ENCODE results near the gene GRK5.

GRK5 gene

DNA sequence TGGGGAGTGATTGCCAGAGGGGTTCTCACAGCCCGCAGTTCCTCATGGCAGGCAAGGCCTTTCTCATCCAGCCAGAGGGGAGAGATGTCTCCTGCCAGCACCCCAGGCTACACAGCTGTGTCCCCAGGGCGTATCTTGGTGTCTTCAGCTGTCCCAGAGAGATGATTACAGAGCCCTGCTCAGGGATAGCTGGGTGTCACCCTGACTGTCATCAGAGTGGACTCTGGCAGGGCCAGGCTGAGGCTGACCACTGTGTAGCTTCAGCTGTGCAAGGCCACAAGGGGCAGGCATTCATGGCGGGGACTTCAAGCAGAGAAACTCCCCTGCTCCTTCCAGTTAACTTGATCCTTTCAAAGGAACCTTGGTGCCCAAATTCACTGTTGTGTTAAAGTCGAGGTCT lies 211.0 kb downstream of the GRK5 start:
- Histone ChIP-seq H3K79me2 (ENCODE audit: insufficient read depth, low read length) (no peaks in the 10 kb centered on the region), H3K4me1 (ENCODE audit: insufficient read depth, low read length) (no peaks in the 10 kb centered on the region), H3K9me3 (ENCODE audit: insufficient read depth, low read length, severe bottlenecking) (no peaks in the 10 kb centered on the region), H3K27me3 (ENCODE audit: insufficient read depth, low read length, poor library complexity) (no peaks in the 10 kb centered on the region), H3K4me2 (ENCODE audit: insufficient read depth, low read length) (no peak overlapping the region), H4K20me1 (ENCODE audit: insufficient read depth, low read length) (peaks cover 6% of the 10 kb centered on the region), H3K4me3 (ENCODE audit: low read depth in 1 of 2, low read length in 2 of 2) (no peak overlapping the region), H3K9ac (ENCODE audit: low read depth, low read length) (no peak overlapping the region), H3K27ac (ENCODE audit: low read length) (no peak overlapping the region), H2AFZ (ENCODE audit: low read depth, low read length) (no peak overlapping the region), H3K36me3 (ENCODE audit: insufficient read depth, low read length) (peaks cover 5% of the 10 kb centered on the region; the same call in 1 of the 2 replicates)
- no peak for DNase-seq
- TF ChIP-seq CTCF (IDR thresholded peaks at IDR 0.05; ENCODE audit: borderline replicate concordance, extremely low read depth, low read length, poor library complexity, severe bottlenecking) (no peak), EZH2 (IDR thresholded peaks at IDR 0.05; ENCODE audit: borderline replicate concordance, low read depth, low read length, severe bottlenecking) (no peak)
- no peak for ATAC-seq (ENCODE audit: insufficient read depth, low read depth)

GRCh38 chr10:119419931-119420330 lies 212.6 kb downstream of the GRK5 start:
- Histone ChIP-seq H3K79me2 (ENCODE audit: insufficient read depth, low read length) (no peaks in the 10 kb centered on the region), H3K9me3 (ENCODE audit: insufficient read depth, low read length, severe bottlenecking) (no peaks in the 10 kb centered on the region), H3K4me1 (ENCODE audit: insufficient read depth, low read length) (no peaks in the 10 kb centered on the region), H3K36me3 (ENCODE audit: insufficient read depth, low read length) (peaks cover 15% of the 10 kb centered on the region), H3K27me3 (ENCODE audit: insufficient read depth, low read length, poor library complexity) (no peaks in the 10 kb centered on the region), H2AFZ (ENCODE audit: low read depth, low read length) (no peak overlapping the region), H4K20me1 (ENCODE audit: insufficient read depth, low read length) (peaks cover 6% of the 10 kb centered on the region), H3K27ac (ENCODE audit: low read length) (no peak overlapping the region), H3K9ac (ENCODE audit: low read depth, low read length) (no peak overlapping the region), H3K4me3 (ENCODE audit: low read depth in 1 of 2, low read length in 2 of 2) (no peak overlapping the region), H3K4me2 (ENCODE audit: insufficient read depth, low read length) (no peak overlapping the region)
- no peak for DNase-seq
- no peak for ATAC-seq (ENCODE audit: insufficient read depth, low read depth)
- TF ChIP-seq EZH2 (IDR thresholded peaks at IDR 0.05; ENCODE audit: borderline replicate concordance, low read depth, low read length, severe bottlenecking): no peak

DNA sequence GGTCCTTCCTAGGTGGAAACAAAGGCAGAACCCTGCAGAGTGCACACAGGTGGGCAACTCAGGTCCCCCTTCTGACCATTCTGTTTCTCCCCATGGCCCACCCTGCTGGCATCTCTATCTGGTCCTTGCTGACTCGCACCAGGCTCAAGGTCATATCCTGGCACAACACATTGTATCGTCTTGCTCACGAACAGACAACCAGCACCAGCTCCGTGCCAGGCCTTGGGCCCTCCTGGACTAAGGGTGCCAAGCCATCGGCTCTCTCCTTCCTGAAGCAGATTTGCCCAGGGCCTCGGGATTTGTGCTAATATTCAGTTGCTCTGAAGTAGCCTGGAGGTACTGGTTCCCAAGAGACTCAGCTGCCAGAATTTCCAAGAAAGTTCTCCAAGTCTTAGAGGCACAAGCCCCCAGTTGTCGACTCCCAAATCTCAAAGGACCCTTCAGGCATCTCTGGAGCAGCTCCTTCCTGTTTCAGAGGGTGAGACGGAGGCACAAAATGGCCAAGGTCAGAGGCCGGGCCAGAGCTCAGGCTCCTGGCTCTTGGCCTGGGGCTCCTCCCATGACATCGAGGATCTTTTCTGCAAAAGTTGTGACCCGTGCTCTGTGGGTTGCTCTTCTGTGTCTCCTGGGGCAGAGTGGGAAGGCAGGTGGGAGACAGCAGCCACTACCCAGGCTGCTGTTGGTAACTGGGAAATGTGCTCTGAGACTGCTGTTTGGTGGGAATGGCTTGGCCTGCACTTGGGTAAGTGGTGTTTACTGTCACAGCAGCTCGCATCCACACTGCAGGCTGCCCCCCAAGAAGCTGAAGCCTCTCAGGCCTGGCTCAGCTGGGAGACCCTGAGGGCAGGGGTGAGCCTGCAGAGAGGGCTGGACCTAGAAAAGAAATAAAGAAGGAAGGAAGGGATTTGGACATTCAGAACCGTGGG lies 213.8 kb downstream of the GRK5 start:
- Histone ChIP-seq H4K20me1 (ENCODE audit: insufficient read depth, low read length) (peaks cover 6% of the 10 kb centered on the region), H3K27me3 (ENCODE audit: insufficient read depth, low read length, poor library complexity) (no peaks in the 10 kb centered on the region), H3K4me2 (ENCODE audit: insufficient read depth, low read length) (no peak overlapping the region), H3K27ac (ENCODE audit: low read length) (no peak overlapping the region), H3K4me3 (ENCODE audit: low read depth in 1 of 2, low read length in 2 of 2) (no peak overlapping the region), H3K36me3 (ENCODE audit: insufficient read depth, low read length) (peaks cover 24% of the 10 kb centered on the region), H3K9ac (ENCODE audit: low read depth, low read length) (no peak overlapping the region), H3K4me1 (ENCODE audit: insufficient read depth, low read length) (no peaks in the 10 kb centered on the region), H2AFZ (ENCODE audit: low read depth, low read length) (no peak overlapping the region), H3K79me2 (ENCODE audit: insufficient read depth, low read length) (no peaks in the 10 kb centered on the region), H3K9me3 (ENCODE audit: insufficient read depth, low read length, severe bottlenecking) (no peaks in the 10 kb centered on the region)
- DNase-seq (no peak), ATAC-seq (ENCODE audit: insufficient read depth, low read depth) (no peak)
- TF ChIP-seq EZH2 (IDR thresholded peaks at IDR 0.05; ENCODE audit: borderline replicate concordance, low read depth, low read length, severe bottlenecking) (no peak), CTCF (IDR thresholded peaks at IDR 0.05; ENCODE audit: borderline replicate concordance, extremely low read depth, low read length, poor library complexity, severe bottlenecking) (no peak)

DNA sequence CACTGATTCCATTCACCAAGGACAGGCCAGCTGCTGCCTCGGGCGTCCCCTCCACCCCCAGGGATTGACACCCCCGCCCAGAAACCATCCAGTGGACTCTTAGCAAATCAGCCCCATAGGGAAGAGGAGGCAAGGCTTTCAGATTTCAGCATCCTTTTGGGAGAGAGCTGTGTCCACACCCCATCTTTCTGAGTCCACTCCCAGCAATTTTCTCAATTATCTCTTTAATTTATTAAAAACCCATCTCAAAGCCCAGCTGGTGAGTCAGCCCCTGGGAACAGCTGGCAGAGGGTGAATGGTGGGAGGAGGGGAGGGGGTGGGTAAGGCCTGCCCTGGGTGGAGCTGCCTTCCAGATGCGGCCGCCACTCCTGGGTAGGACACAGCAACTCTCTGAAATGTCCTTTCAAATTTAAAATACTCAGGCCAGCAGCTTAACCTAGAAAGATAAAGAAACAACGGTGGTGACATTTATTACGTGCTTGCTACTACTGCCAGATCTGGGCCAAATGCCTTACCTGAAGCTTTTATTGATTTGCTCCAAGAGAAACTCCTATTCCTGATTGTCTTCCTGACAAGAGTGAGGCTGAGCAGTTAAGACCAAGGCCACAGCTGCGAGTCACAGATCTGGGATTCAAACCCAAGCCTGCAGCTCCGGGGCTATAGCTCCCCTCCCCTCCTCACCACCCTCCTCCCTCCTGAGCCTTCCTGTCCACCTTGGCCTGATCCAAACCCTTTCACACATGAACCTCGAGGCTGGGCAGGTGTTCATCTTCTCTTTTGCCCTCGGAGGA lies 214.7 kb downstream of the GRK5 start:
- TF ChIP-seq EZH2 (IDR thresholded peaks at IDR 0.05; ENCODE audit: borderline replicate concordance, low read depth, low read length, severe bottlenecking) (no peak), CTCF (IDR thresholded peaks at IDR 0.05; ENCODE audit: borderline replicate concordance, extremely low read depth, low read length, poor library complexity, severe bottlenecking) (no peak)
- Histone ChIP-seq H3K9ac (ENCODE audit: low read depth, low read length) (no peak overlapping the region), H3K27ac (ENCODE audit: low read length) (no peak overlapping the region), H3K9me3 (ENCODE audit: insufficient read depth, low read length, severe bottlenecking) (no peaks in the 10 kb centered on the region), H3K79me2 (ENCODE audit: insufficient read depth, low read length) (no peaks in the 10 kb centered on the region), H2AFZ (ENCODE audit: low read depth, low read length) (no peak overlapping the region), H3K4me2 (ENCODE audit: insufficient read depth, low read length) (no peak overlapping the region), H4K20me1 (ENCODE audit: insufficient read depth, low read length) (peaks cover 5% of the 10 kb centered on the region), H3K4me3 (ENCODE audit: low read depth in 1 of 2, low read length in 2 of 2) (no peak overlapping the region), H3K36me3 (ENCODE audit: insufficient read depth, low read length) (peaks cover 33% of the 10 kb centered on the region), H3K27me3 (ENCODE audit: insufficient read depth, low read length, poor library complexity) (no peaks in the 10 kb centered on the region), H3K4me1 (ENCODE audit: insufficient read depth, low read length) (no peaks in the 10 kb centered on the region)
- ATAC-seq (ENCODE audit: insufficient read depth, low read depth) (no peak), DNase-seq (no peak)
